Left lung (tissue), 14 donors: Measurements from ENCODE around the gene CFH. TPM values are rescaled to one million over a fixed set of nuclear protein-coding genes. Genes with fewer than 3 reads are reported as not detected.

ENCODE experiments used
- ATAC-seq: fragments of 200-7000 bp; cut with Tn5 transposase; one replicate; pipeline ENCODE4 v1.9.1; 2020; ENCODE audit warnings: moderate library complexity
- DNase-seq, 4 donors: peaks; one replicate each; pipeline ENCODE4 v3.0.0-alpha.2; 2013 to 2020
- H3K27ac ChIP-seq, 2 donors: fragments of 200-600 bp; sonication (generic) in 1 of 2; one replicate each; pipeline versions ENCODE4 v1.5.0 to v1.8.0; 2020 to 2021
- H3K27me3 ChIP-seq, 2 donors: fragments of 200-600 bp; sonication (generic) in 1 of 2; one replicate each; pipeline versions ENCODE4 v1.5.0 to v1.8.0; 2020 to 2021
- H3K36me3 ChIP-seq, 2 donors: fragments of 200-600 bp; sonication (generic) in 1 of 2; one replicate each; pipeline versions ENCODE4 v1.5.0 to v1.8.0; 2020 to 2021
- H3K4me1 ChIP-seq, 2 donors: fragments of 200-600 bp; one replicate each; pipeline ENCODE4 v1.8.0; 2021
- H3K4me3 ChIP-seq, 2 donors: fragments of 200-600 bp; sonication (generic) in 1 of 2; one replicate each; pipeline versions ENCODE4 v1.5.0 to v1.8.0; 2020 to 2021; ENCODE audit warnings: mild to moderate bottlenecking in 1 of 2
- H3K9me3 ChIP-seq, 2 donors: fragments of 200-600 bp; sonication (generic) in 1 of 2; one replicate each; pipeline versions ENCODE4 v1.5.0 to v1.8.0; 2020 to 2021
- CTCF ChIP-seq, 2 donors: fragments of 200-600 bp; sonication (generic) in 1 of 2; IDR thresholded peaks; one replicate each; pipeline versions ENCODE4 v1.5.0 to v1.8.0; 2021; ENCODE audit warnings: antibody characterized with exemption in 2 of 2
- intact Hi-C, 2 donors: fragments of 100-400 bp; cut with DNase I; formaldehyde crosslinking; loops; one replicate each; pipeline versions ENCODE4 v1.11.2 to v1.14.2; 2022
- long read RNA-seq, 12 donors: library from polyadenylated mRNA in 2 of 12; unstranded in 2 of 12; transcript quantifications; one replicate each; pipeline ENCODE4 v2.0.0 and lab custom pipeline, GENCODE V29; 2019 to 2026
- polyA plus RNA-seq, 6 donors: library from polyadenylated mRNA; unstranded; fragments of 120-200 nt; gene quantifications; one replicate each; pipeline ENCODE4 v1.2.1, GENCODE V29; 2013; ENCODE audit not compliant: insufficient read length in 6 of 6
- total RNA-seq, 2 donors: library from RNA; stranded (reverse); fragmentation: NEBNext Ultra II Directional; extraction: Animal tissue kit (Norgen Biotek cat#: 25700); gene quantifications; one replicate each; pipeline ENCODE4 v1.2.1, GENCODE V29; 2021
- donor health status: DM: no; HTN: yes; CAD: no.
- donor health status: DM: no; HTN: no; CAD: no.

CFH gene
- total RNA-seq (100 to 1,000 TPM; 101 to 161 TPM), polyA plus RNA-seq (10 to 100 TPM; 19.7 to 38.5 (median 29.1) TPM)
- long read RNA-seq, donor 1, full-length matches to known transcripts, result 7 of 7 reads
- long read RNA-seq, donor 1, partial matches to known transcripts, result 0 of 7 reads
- long read RNA-seq, donor 1, other reads (novel, unspliced or antisense), result 0 of 7 reads
- long read RNA-seq, donor 2, partial matches to known transcripts, result 12 of 14 reads
- long read RNA-seq, donor 2, other reads (novel, unspliced or antisense), result 0 of 14 reads
- long read RNA-seq, donor 3, partial matches to known transcripts, result 0 of 1 reads
- long read RNA-seq, donor 3, other reads (novel, unspliced or antisense), result 0 of 1 reads
- long read RNA-seq, donor 4, transcript CFH-206 (10 exons, 1,658 nt), result major isoform, 30 of 62 reads
- long read RNA-seq, donor 4, partial matches to known transcripts, result 28 of 62 reads
- long read RNA-seq, donor 4, other reads (novel, unspliced or antisense), result 4 of 62 reads
- long read RNA-seq, donor 5, transcript CFH-206 (10 exons, 1,658 nt), result major isoform, 5 of 5 reads
- long read RNA-seq, donor 5, partial matches to known transcripts, result 0 of 5 reads
- long read RNA-seq, donor 5, other reads (novel, unspliced or antisense), result 0 of 5 reads
- long read RNA-seq, donor 6, full-length matches to known transcripts, result 3 of 3 reads
- long read RNA-seq, donor 6, partial matches to known transcripts, result 0 of 3 reads
- long read RNA-seq, donor 6, other reads (novel, unspliced or antisense), result 0 of 3 reads
- long read RNA-seq, donor 7, result 0 reads
- long read RNA-seq, donor 8, full-length matches to known transcripts, result 2 of 2 reads
- long read RNA-seq, donor 8, partial matches to known transcripts, result 0 of 2 reads
- long read RNA-seq, donor 8, other reads (novel, unspliced or antisense), result 0 of 2 reads
- long read RNA-seq, donor 9, result 0 reads
- long read RNA-seq, donor 10, transcript CFH-206 (10 exons, 1,658 nt), result major isoform, 9 of 15 reads
- long read RNA-seq, donor 10, partial matches to known transcripts, result 6 of 15 reads
- long read RNA-seq, donor 10, other reads (novel, unspliced or antisense), result 0 of 15 reads
- long read RNA-seq, donor 11, full-length matches to known transcripts, result 1 of 1 reads
- long read RNA-seq, donor 11, partial matches to known transcripts, result 0 of 1 reads
- long read RNA-seq, donor 11, other reads (novel, unspliced or antisense), result 0 of 1 reads
- long read RNA-seq, donor 12, partial matches to known transcripts, result 0 of 4 reads
- long read RNA-seq, donor 12, other reads (novel, unspliced or antisense), result 0 of 4 reads

- Histone ChIP-seq H3K27me3 (no peaks in the 10 kb centered on the region), H3K27ac (peak within 1 kb of the TSS; percentile 43 to 68), H3K36me3 (no peaks in the 10 kb centered on the region), H3K4me1 (no peaks in the 10 kb centered on the region), H3K9me3 (no peaks in the 10 kb centered on the region), H3K4me3 (peak within 1 kb of the TSS; percentile 10 to 19)
- DNase-seq (peak in 2 of 4 donors; percentile 40 to 58), ATAC-seq (peak; percentile 88)
- intact Hi-C loops, result loop anchor here in 1 of 2 donors (10.0 kb wide), 1 partner anchor 297 kb away; no protein-coding TSS in a partner anchor
- no peak for TF ChIP-seq CTCF (IDR thresholded peaks at IDR 0.05)
Measured at GRCh38 chr1:196651637-196652215, at the start of gene CFH. Gene CFH (plus strand): TSS chr1:196652043. CDS start chr1:196652118, 75 bp downstream.

GRCh38 chr1:196603651-196604050, 48.2 kb upstream of the CFH start:
- intact Hi-C loops, result no loop called here
- H3K36me3 ChIP-seq, result no peaks in the 10 kb centered on the region
- DNase-seq (no peak), ATAC-seq (no peak)
- H3K4me1 ChIP-seq, result no peaks in the 10 kb centered on the region
- no peaks in the 10 kb centered on the region for H3K9me3 ChIP-seq
- TF ChIP-seq CTCF (IDR thresholded peaks at IDR 0.05), result no peak
- no peak overlapping the region for H3K4me3 ChIP-seq
- peaks cover 0 to 11% of the 10 kb centered on the region in 2 donors for H3K27me3 ChIP-seq
- H3K27ac ChIP-seq, result no peak overlapping the region

- Histone ChIP-seq H3K27me3 (peaks cover 0 to 21% of the 10 kb centered on the region in 2 donors), H3K36me3 (no peaks in the 10 kb centered on the region), H3K9me3 (no peaks in the 10 kb centered on the region), H3K4me1 (no peaks in the 10 kb centered on the region), H3K4me3 (peak overlapping the region; percentile 41 to 44), H3K27ac (peak overlapping the region in 1 of 2 donors; percentile 65)
- TF ChIP-seq CTCF (IDR thresholded peaks at IDR 0.05), result no peak
- intact Hi-C loops, result no loop called here
- ATAC-seq (peak; percentile 23), DNase-seq (no peak)
Measured at GRCh38 chr1:196607981-196608380, 43.9 kb upstream of the CFH start.

DNA sequence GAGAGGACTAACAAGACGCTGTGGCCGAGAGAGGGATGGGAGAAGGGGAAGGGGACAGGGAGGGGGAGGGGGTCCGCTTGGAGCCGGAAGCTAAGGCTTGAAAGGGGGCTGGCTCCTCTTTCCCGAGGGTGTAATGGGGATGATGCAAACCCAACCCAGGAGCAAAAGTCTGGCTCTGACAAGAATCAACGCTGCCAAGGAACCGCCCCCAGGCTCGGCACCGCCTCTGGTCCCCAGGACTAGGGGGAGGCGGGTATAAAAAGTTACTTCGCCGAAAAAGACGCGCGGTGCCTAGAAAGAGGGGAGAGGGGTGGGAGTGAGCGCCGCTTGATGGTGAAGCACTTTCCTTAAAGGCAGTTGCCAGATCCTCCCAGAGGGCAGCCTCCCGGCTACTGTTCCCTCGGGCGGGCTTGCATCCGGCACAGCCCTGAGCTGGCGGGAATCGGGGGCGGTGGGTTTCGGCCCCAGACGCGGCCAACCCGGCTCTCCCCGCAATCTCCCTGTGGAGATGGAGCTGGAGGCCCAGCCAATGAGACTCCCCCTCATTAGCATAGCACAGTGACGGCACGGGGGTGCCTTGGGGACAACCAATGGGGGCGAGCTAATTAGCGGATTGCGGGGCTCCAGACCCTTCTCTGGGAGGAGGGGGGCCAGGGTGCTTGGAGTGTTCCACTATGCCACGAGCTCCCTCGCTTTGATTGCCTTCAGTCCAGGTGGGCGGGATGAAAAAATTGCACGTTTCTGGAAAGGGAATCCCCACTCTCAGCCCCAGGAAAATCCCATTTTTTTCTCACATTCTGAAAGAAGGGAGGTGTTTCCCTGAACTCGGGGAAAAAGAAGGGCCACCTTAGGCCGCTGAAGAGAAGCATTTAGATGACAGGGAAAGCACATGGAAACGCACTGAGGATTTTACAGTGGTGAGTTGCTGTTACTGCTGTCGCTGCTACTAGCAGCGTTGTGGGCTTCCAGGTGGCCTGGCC, 43.2 kb upstream of the CFH start, which contains the start of gene KCNT2:
KCNT2 (minus strand) TSS at position 51 of the 980 bp plus-strand sequence. CDS start 131 bp downstream, outside the sequence.
- H3K4me3 ChIP-seq, result peak within 1 kb of the TSS; percentile 41 to 44
- TF ChIP-seq CTCF (IDR thresholded peaks at IDR 0.05), result no peak
- H3K27me3 ChIP-seq, result peaks cover 0 to 21% of the 10 kb centered on the region in 2 donors
- intact Hi-C loops, result no loop called here
- no peaks in the 10 kb centered on the region for H3K4me1 ChIP-seq
- H3K9me3 ChIP-seq, result no peaks in the 10 kb centered on the region
- peak; percentile 89 for ATAC-seq
- DNase-seq, result peak; percentile 52 to 84 (median 74)
- H3K27ac ChIP-seq, result peak within 1 kb of the TSS in 1 of 2 donors; percentile 65
- H3K36me3 ChIP-seq, result no peaks in the 10 kb centered on the region
